ENCODE measurements around the gene MCOLN1. TPM values are rescaled to one million over a fixed set of nuclear protein-coding genes. Genes with fewer than 3 reads are reported as not detected.

MCOLN1 gene
- total RNA-seq, 6 donors from 2014 or later, result 12.9 to 118 (median 69.7) TPM

- Histone ChIP-seq H3K4me3 (no peak overlapping the region), H3K9me3 (no peaks in the 10 kb centered on the region), H3K4me1 (peaks cover 22 to 25% (median 23%) of the 10 kb centered on the region in 4 donors), H3K27me3 (peaks cover 0 to 10% (median 0%) of the 10 kb centered on the region in 4 donors), H3K36me3 (no peaks in the 10 kb centered on the region), H3K27ac (no peak overlapping the region)
- TF ChIP-seq EP300 (IDR thresholded peaks at IDR 0.05), result no peak
- TF ChIP-seq, protein P1, sequence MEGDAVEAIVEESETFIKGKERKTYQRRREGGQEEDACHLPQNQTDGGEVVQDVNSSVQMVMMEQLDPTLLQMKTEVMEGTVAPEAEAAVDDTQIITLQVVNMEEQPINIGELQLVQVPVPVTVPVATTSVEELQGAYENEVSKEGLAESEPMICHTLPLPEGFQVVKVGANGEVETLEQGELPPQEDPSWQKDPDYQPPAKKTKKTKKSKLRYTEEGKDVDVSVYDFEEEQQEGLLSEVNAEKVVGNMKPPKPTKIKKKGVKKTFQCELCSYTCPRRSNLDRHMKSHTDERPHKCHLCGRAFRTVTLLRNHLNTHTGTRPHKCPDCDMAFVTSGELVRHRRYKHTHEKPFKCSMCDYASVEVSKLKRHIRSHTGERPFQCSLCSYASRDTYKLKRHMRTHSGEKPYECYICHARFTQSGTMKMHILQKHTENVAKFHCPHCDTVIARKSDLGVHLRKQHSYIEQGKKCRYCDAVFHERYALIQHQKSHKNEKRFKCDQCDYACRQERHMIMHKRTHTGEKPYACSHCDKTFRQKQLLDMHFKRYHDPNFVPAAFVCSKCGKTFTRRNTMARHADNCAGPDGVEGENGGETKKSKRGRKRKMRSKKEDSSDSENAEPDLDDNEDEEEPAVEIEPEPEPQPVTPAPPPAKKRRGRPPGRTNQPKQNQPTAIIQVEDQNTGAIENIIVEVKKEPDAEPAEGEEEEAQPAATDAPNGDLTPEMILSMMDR (IDR thresholded peaks at IDR 0.05), result peak in 3 of 6 experiments; percentile 11 to 25 (median 15)
- ATAC-seq (ENCODE audit: low FRiP score in 2 of 2), result no peak
- WGBS, 2 donors, result 53 to 54% methylated on average over 7 of the region's 7 CpGs
- DNase-seq, result no peak
These were observed 25.1 kb upstream of the MCOLN1 start for GRCh38 chr19:7497292-7497691.

DNA sequence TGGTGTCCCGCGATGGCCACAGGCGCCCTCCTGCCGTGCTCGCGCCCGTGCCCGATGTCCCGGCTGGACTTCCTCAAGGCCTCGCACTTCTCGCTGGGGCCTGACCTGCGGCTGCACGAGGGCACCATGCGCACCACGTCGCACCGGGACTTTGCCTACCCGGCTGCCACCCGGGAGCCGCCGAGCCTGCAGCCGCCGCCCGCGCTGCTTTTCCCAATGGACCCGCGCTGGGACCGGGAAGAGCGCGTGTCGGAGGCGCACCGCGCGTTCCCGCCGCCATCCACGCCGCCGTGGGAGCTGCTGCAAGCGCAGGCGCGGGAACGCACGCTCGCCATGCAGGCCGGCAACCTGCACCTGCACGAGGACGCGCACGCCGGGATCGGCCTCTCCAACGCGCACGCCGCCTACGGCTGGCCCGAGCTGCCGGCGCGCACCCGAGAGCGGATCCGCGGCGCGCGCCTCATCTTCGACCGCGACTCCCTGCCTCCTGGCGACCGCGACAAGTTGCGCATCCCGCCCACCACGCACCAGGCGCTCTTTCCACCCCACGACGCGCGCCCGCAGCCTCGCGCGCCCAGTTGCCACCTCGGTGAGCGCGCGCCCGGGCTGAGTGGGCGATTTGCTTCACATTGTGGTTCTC lies 21.5 kb upstream of the MCOLN1 start:
- 7 to 20% methylated on average over 2 to 37 of the region's 93 CpGs for WGBS, 2 donors
- ATAC-seq (ENCODE audit: low FRiP score in 2 of 2), result peak in 1 of 2 donors; percentile 44
- Histone ChIP-seq H3K9me3 (no peaks in the 10 kb centered on the region), H3K4me1 (peaks cover 17 to 23% (median 19%) of the 10 kb centered on the region in 4 donors), H3K27ac (no peak overlapping the region), H3K27me3 (peaks cover 0 to 10% (median 0%) of the 10 kb centered on the region in 4 donors), H3K4me3 (peak overlapping the region; percentile 19 to 55 (median 39)), H3K36me3 (no peaks in the 10 kb centered on the region)
- no peak for TF ChIP-seq POLR2AphosphoS5 (IDR thresholded peaks at IDR 0.05)
- TF ChIP-seq, protein P1 (IDR thresholded peaks at IDR 0.05), result peak in 2 of 6 experiments; percentile 26 to 58
- peak in 1 of 2 donors; percentile 90 for DNase-seq

GRCh38 chr19:7502552-7502951 lies 19.9 kb upstream of the MCOLN1 start:
- H3K27me3 ChIP-seq, result peaks cover 0 to 10% (median 0%) of the 10 kb centered on the region in 4 donors

GRCh38 chr19:7504684-7505083 lies 17.7 kb upstream of the MCOLN1 start:
- TF ChIP-seq, protein P1 (IDR thresholded peaks at IDR 0.05), result no peak
- TF ChIP-seq POLR2A (IDR thresholded peaks at IDR 0.05), result no peak
- no peak for TF ChIP-seq EP300 (IDR thresholded peaks at IDR 0.05)
- TF ChIP-seq POLR2AphosphoS5 (IDR thresholded peaks at IDR 0.05), result no peak
- WGBS, 2 donors, result 80 to 88% methylated on average over 5 to 6 of the region's 6 CpGs
- peaks cover 0 to 10% (median 0%) of the 10 kb centered on the region in 4 donors for H3K27me3 ChIP-seq

More at GRCh38 chr19:7502552-7502951, 19.9 kb upstream of the MCOLN1 start:
- peaks cover 22 to 40% (median 25%) of the 10 kb centered on the region in 4 donors for H3K4me1 ChIP-seq
- DNase-seq, result no peak
- 61 to 72% methylated on average over 2 of the region's 2 CpGs for WGBS, 2 donors
- no peak overlapping the region for H3K4me3 ChIP-seq
- no peak for ATAC-seq (ENCODE audit: low FRiP score in 2 of 2)
- TF ChIP-seq, protein P1 (IDR thresholded peaks at IDR 0.05), result no peak
- TF ChIP-seq EP300 (IDR thresholded peaks at IDR 0.05) (no peak), POLR2AphosphoS5 (IDR thresholded peaks at IDR 0.05) (no peak), POLR2A (IDR thresholded peaks at IDR 0.05) (no peak)
- H3K36me3 ChIP-seq, result no peaks in the 10 kb centered on the region
- no peak overlapping the region for H3K27ac ChIP-seq
- H3K9me3 ChIP-seq, result no peaks in the 10 kb centered on the region

DNA sequence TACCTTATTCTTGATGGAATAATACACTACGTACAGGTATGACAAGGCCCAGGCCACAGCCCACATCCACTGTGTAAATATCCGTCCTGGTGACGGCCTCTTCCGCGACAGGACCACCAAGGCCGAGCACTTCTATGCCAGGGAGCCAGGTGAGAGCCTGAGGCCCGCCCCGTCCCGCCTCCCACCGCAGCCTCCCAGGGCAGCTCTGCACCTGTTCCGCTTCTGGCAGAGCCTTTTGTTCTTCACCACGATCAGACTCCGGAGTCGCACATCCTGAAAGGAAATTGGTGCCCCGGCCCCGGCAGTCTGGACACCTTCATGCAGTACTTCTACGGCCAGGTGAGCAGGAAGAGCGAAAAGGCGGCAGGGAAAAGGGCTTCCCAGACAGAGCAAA lies 17.1 kb upstream of the MCOLN1 start:
- 37 to 40% methylated on average over 19 of the region's 19 CpGs for WGBS, 2 donors
- H3K27ac ChIP-seq, result no peak overlapping the region
- DNase-seq, result peak in 1 of 2 donors; percentile 64
- H3K4me1 ChIP-seq, result peaks cover 26 to 50% (median 31%) of the 10 kb centered on the region in 4 donors
- TF ChIP-seq POLR2AphosphoS5 (IDR thresholded peaks at IDR 0.05), result no peak
- TF ChIP-seq POLR2A (IDR thresholded peaks at IDR 0.05), result no peak
- TF ChIP-seq EP300 (IDR thresholded peaks at IDR 0.05), result no peak
- TF ChIP-seq, protein P1 (IDR thresholded peaks at IDR 0.05), result no peak
- H3K27me3 ChIP-seq, result peaks cover 0 to 10% (median 0%) of the 10 kb centered on the region in 4 donors
- H3K4me3 ChIP-seq, result peak overlapping the region in 3 of 4 donors; percentile 31 to 43 (median 39)
- H3K36me3 ChIP-seq, result no peaks in the 10 kb centered on the region
- no peaks in the 10 kb centered on the region for H3K9me3 ChIP-seq
- ATAC-seq (ENCODE audit: low FRiP score in 2 of 2), result no peak

More at GRCh38 chr19:7504684-7505083, 17.7 kb upstream of the MCOLN1 start:
- Histone ChIP-seq H3K4me1 (peaks cover 26 to 50% (median 31%) of the 10 kb centered on the region in 4 donors), H3K27ac (no peak overlapping the region), H3K4me3 (no peak overlapping the region), H3K36me3 (no peaks in the 10 kb centered on the region), H3K9me3 (no peaks in the 10 kb centered on the region)
- no peak for ATAC-seq (ENCODE audit: low FRiP score in 2 of 2)
- no peak for DNase-seq

All from upper lobe of left lung (tissue), 6 donors.